LNCaP clone FGC (cell line): ENCODE results near the gene KLF7.

Source experiments
- DNase-seq: peaks from one replicate; pipeline ENCODE4 v3.0.0-alpha.2; 2011; ENCODE audit warnings: low read depth
- H3K4me3 ChIP-seq: 2 replicates; pipeline ENCODE4 v1.5.1; 2011; ENCODE audit warnings: mild to moderate bottlenecking, low read depth, low read length, control low read depth
- CTCF ChIP-seq: IDR thresholded peaks from 2 replicates; pipeline ENCODE4 v1.5.1; 2012; ENCODE audit warnings: mild to moderate bottlenecking; ENCODE audit not compliant: control insufficient read depth, insufficient read depth; ENCODE audit errors: extremely low read depth

The KLF7 gene

DNA sequence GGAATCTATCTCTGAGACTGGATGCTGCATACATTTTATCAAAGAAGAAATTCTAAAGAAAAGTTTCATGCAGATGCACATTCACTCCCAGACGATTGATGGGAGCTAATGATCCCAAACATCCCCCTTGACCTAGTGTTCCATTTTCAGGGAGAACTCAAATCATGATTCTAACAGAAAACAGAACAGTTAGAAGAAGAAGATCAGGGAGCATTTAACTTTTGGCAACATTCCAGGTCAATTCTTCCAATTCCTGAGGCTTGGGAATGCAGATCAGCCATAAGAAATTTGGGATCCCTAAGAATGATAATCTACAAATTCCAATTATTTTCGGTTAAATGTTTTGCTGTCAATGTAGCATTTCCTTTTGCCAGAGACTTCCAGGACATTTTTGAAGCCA, 129.9 kb downstream of the KLF7 start:
- no peak overlapping the region for H3K4me3 ChIP-seq
- DNase-seq = no peak
- no peak for TF ChIP-seq CTCF

DNA sequence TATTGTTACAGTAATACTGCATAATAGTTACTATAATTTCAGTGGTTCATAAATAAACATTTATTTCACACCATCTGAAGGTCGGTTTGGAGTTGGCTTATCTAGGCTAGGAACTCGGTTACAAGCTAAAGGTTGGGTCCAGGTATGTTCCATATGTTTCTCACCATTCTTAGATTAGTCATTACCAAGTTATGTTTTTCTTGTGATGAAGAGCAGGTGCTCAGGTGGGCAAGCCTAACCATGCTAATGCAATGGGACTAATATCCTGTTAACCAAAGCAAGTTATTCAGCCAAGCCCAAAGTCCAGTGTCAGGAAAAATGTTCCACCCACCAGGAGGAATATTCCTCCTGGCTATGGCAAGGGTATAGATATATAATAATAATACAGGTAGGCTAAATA, 133.3 kb downstream of the KLF7 start:
- TF ChIP-seq CTCF = no peak
- no peak overlapping the region for H3K4me3 ChIP-seq
- DNase-seq = no peak
